Left colon (tissue), 2 donors: ENCODE results near the gene YTHDF1. TPM values are rescaled to one million over a fixed set of nuclear protein-coding genes. Genes with fewer than 3 reads are reported as not detected.
"Not testable (repeated sequence)": the region's sequence is repeated elsewhere in the genome, so short reads cannot be mapped to it uniquely, and the experiment has no call there.

Source experiments
- ATAC-seq: fragments of 200-7000 bp; cut with Tn5 transposase; one replicate; pipeline ENCODE4 v1.9.1; 2020; ENCODE audit warnings: mild to moderate bottlenecking, moderate library complexity
- DNase-seq, 2 donors: peaks; one replicate each; pipeline ENCODE4 v3.0.0-alpha.2; 2020
- intact Hi-C, 2 donors: fragments of 100-400 bp; cut with DNase I in 1 of 2; cut with micrococcal nuclease in 1 of 2; formaldehyde crosslinking; loops; one replicate each; pipeline versions ENCODE4 v1.11.2 to v1.14.0; 2022; cut with DNase I, micrococcal nuclease
- total RNA-seq, 2 donors: library from RNA; stranded (reverse); fragmentation: NEBNext Ultra II Directional; extraction: Animal tissue kit (Norgen Biotek cat#: 25700); gene quantifications; one replicate each; pipeline ENCODE4 v1.2.1, GENCODE V29; 2021
- donor health status: DM: no; HTN: no; CAD: no.
- donor health status: DM: yes; HTN: yes; CAD: no.

Gene YTHDF1
- total RNA-seq, 2 donors from 2014 or later = 32.8 to 37.8 TPM

DNA sequence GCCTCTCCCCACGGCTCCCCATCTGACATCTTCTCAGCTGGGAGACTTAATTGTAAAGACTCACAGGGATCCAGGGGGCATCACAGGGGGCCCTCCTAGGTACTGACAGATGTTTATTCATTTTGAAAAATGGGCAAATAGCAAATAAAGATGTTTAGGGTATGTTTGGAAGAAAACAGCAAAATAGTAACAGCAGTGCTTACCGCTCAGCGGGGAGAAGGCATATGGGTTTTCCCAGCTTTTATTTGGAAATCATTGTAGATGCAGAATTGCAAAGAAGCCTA is 17.1 kb upstream of the YTHDF1 start:
- no peak for ATAC-seq
- DNase-seq = no peak
- intact Hi-C loops = loop anchor here in 1 of 2 donors (10.0 kb wide), 1 partner anchor 178 kb away; no protein-coding TSS in a partner anchor

- DNase-seq = no peak
- ATAC-seq = peak; percentile 31
- intact Hi-C loops = loop anchor here in 1 of 2 donors (10.0 kb wide), 1 partner anchor 178 kb away; no protein-coding TSS in a partner anchor
Observed at GRCh38 chr20:63232235-63233060, 16.5 kb upstream of the YTHDF1 start.

DNA sequence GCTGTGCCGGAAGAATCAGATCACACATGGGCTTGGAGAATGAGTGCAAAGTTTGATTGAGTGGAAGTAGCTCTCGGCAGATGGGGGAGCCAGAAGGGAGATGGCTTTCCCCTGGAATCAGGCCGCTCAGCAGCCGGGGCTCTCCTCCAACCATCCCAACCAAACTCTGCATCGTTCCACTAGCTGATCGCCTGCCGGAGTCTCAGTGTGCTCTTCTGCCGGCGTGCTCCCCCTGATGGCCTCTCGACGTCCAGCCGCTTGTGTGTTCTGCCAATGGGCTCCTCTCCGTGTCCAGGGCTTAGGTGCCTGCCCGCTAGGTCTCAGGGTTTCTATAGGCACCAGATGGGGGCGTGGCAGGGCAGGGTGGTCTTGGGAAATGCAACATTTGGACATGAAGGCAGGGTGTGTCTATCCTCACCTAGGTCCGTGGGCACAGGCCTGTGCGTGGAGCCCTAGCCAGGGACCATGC is 14.9 kb upstream of the YTHDF1 start:
- ATAC-seq = peak; percentile 77
- DNase-seq = peak in 1 of 2 donors; percentile 53
- intact Hi-C loops = loop anchor here in 1 of 2 donors (10.0 kb wide), 1 partner anchor 176 kb away; no protein-coding TSS in a partner anchor

DNA sequence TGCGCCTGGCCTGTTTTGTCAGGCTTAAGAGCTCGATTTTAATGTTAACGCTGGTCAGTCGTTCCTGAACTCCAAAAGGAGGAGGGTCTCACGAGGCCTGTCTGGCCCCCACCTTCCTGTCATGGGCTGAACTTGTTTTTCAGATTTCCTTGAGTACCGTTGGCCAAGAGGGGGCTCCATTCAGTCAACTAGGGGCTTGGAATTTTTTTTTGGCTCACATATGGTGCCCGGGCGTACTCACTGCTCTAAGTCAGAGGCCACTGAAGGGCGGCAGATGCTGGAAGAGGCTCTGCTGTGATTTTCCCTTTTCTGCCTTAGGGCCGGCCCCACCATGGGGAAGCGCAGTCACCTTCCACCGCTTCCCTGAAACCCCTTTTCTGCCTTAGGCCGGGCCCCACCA is 12.9 kb upstream of the YTHDF1 start:
- intact Hi-C loops = no loop called here
- ATAC-seq (no peak), DNase-seq (no peak)

DNA sequence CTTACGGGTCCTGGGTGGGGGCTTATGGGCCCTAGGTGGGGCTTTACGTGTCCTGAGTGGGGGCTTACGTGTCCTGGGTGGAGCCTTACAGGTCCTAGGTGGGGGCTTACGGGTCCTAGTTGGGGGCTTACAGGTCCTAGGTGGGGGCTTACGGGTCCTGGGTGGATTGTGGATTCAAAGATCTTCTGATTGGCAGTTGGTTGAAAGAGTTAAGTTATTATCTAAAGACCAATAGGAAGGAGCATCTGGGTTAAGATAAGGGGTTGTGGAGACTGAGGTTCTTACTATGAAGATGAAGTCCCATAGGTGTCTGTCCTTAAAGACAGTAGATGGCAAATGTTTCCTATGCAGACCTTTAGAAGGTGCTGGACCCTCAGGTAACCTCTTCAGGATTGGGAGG is 11.3 kb upstream of the YTHDF1 start:
- DNase-seq (no peak), ATAC-seq (no peak)
- intact Hi-C loops = no loop called here

GRCh38 chr20:63226042-63226943 is 10.4 kb upstream of the YTHDF1 start:
- intact Hi-C loops = no loop called here
- ATAC-seq (no peak), DNase-seq (no peak)

- intact Hi-C loops = no loop called here
- DNase-seq (no peak), ATAC-seq (no peak)
Observed at GRCh38 chr20:63225082-63225454, 9.1 kb upstream of the YTHDF1 start.

DNA sequence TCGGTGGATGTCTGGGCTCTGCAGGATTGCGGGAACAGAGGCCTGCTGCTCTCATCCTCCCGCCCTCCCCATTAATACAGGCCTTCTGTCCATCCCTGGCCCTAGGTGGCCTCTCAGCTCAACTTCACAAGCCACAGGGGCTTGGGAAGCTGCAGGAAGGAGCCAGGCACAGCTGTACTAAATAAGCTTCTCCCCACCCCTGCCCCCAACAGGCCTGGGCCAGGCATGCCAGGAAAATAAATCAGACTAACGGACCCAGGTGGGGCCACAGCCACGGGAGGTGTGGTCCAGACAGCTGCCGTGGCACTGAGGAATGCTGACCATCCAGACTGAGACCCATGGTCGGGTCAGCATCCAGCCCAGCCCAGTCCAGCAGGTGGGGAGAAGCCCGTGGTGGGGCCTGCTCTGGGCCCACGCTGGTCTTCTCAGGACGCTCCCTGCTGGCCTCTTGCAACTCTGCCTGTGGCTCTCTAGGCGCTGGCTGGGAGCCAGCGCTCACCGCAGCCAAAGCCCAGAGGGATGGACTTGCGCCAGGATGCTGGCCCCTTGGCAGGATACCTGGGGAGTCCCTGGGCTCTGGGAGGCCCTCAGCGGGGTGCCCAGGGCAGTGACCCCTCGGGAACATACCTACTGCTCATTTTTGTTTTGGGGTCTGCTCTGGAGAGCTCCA is 8.6 kb upstream of the YTHDF1 start:
- DNase-seq (peak in 1 of 2 donors; percentile 38), ATAC-seq (peak; percentile 53)
- intact Hi-C loops = no loop called here

DNA sequence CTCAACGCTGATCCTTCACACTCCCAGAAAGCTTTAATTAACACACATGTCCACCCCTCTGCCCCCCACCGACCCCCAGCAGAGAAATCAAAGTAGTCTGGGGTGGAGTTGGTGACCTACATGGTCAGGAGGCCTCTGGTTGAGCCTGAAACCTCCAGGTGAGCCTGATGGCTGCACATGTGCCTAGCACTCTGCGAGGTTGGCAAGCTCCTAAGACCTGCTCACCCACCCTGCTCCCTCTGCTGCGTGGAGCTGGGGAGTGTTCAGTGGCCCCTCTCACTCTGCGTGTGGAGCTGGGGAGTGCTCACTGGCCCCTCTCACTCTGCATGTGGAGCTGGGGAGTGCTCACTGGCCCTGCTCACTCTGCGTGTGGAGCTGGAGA is 7.9 kb upstream of the YTHDF1 start:
- intact Hi-C loops = no loop called here
- DNase-seq = no peak
- no peak for ATAC-seq

DNA sequence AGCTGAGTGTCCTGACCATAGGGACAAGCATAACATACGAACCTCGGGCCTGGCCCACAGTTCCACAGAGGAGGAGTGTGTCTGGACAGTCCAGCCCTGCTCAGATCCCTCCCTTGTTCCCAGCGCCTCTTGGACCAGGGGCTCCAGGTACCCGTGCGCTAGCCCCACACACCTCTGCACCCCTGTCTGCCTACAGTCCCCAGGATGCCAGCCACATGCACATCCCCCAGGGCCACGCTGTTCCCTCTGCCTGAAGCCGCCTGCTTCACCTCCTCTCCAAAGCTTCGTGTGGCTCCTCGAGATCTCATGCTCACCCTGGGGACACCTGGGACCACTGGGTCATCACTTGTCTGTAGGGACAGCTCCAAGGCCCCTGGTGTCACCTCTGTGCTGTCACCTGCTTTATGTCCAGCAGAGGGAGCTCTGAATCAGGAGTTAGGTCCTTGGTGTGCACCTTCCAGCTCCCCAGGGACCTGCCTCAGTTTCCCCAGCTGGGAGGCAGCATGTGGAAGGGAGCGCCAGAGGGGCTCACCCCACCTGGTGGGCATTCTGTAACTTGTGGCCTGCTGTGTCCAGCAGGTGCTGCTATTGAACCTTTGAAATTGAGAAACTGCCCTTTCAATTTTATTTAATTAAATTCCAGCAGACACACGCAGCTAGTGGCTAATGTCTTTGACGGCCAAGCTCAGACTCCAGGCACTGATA is 7.3 kb upstream of the YTHDF1 start:
- intact Hi-C loops = no loop called here
- ATAC-seq (peak; percentile 67), DNase-seq (peak in 1 of 2 donors; percentile 45)

DNA sequence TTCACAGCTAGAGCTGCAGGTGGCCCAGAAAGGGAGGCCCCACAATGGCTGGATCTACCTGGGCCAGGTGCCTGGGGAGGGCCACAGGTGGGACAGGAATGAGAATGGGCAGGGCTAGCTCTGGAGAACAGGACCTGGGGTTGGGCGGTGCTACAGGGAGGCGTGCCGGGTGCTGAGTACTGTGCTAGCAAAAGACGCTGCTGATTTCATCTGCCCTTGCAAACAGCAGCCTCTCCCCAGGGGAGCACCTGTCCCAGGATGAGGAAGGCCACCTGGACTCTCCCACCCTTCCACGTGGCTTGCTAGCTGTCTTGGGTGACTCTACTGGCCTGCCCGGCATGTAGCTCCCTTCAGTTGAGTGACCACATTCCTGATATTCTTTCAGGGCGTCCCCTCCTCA is 6.6 kb upstream of the YTHDF1 start:
- intact Hi-C loops = no loop called here
- ATAC-seq = peak; percentile 24
- no peak for DNase-seq

DNA sequence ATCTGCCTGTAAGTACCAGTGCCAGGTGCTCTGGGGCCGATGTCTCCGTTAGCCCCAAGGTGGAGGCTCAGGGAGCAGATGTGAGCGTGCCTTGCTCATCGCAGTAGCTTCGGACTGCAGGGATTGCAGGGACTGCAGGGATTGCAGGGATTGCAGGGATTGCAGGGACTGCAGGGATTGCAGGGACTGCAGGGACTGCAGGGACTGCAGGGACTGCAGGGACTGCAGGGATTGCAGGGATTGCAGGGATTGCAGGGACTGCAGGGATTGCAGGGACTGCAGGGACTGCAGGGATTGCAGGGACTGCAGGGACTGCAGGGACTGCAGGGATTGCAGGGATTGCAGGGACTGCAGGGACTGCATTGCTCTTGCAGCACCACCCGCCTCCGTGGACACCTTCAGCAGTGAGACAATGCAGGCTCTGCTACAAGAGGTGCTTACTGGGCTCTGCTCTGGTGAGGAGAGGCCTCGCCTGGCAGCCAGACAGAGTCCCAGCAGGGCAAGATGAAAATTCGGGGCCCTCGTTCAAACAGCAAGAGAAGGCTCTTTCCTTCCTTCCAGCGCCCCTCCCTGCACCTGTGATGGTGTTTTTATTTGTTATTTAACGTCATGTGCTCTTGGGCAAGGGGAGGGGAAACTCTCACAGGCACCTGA is 5.6 kb upstream of the YTHDF1 start:
- intact Hi-C loops, DNase-seq, ATAC-seq: not testable (repeated sequence)

DNA sequence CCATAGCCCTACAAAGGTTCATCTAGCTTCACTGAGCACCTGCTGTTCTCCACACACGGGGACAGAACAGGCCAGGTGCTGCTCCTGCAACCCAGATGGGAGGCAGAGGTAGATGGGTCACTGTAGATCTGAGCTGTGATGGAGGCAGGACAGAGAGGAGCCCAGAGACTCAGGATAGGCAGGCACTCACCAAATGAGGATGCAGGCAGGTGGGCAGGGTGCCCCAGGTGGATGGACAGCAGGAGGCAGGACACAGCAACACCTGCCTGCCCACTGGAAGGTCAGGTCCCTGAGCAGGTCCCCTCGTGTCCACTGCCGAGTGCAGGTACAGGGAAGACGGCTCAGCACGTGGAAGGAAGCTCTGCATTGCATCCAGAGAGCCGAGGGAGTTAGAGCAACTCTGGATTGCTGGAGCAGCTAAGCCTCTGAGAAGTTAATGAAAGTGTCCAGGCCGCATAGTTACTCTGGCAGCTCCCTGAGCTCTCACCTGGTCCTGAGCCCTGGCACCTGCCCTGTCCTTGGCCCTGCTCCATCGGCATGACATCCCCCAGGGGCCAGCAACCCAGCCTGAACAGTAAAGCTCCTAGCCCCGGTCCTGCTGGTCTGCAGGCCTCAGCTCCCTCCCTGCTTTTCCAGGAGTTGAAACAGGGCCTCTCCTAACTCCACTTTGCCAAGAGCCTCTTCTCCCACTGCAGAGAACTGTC is 4.9 kb upstream of the YTHDF1 start:
- intact Hi-C loops = no loop called here
- DNase-seq (no peak), ATAC-seq (no peak)

DNA sequence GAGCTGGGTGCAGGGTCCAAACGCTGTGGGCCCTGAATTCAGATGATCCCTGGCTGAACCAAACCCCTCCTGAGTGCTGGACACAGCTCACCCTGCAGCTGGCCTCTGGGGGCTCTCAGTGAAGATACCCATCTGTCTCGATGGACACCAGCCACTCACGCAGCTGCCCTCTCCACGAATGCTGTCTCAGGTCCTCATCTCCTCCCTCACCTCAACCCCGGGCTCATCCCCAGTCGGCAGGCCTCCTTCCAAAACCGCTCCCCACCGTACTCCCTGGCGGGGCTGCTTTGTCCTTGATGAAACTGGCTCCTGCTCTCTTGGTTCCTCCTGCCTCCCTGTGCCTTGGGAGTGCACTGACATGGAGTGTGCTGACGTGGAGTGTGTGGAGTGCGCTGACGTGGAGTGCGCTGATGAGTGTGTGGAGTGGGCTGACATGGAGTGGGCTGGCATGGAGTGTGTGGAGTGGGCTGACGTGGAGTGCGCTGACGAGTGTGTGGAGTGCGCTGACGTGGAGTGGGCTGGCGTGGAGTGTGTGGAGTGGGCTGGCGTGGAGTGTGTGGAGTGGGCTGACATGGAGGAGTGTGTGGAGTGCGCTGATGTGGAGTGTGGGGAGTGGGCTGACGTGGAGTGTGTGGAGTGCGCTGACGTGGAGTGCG is 4.1 kb upstream of the YTHDF1 start:
- ATAC-seq (no peak), DNase-seq (no peak)
- intact Hi-C loops = no loop called here

GRCh38 chr20:63219447-63219821 is 3.5 kb upstream of the YTHDF1 start:
- DNase-seq (no peak), ATAC-seq (no peak)

GRCh38 chr20:63218701-63219446 is 2.9 kb upstream of the YTHDF1 start:
- ATAC-seq (no peak), DNase-seq (no peak)
- intact Hi-C loops = no loop called here

More at GRCh38 chr20:63219447-63219821, 3.5 kb upstream of the YTHDF1 start:
- intact Hi-C loops = no loop called here

DNA sequence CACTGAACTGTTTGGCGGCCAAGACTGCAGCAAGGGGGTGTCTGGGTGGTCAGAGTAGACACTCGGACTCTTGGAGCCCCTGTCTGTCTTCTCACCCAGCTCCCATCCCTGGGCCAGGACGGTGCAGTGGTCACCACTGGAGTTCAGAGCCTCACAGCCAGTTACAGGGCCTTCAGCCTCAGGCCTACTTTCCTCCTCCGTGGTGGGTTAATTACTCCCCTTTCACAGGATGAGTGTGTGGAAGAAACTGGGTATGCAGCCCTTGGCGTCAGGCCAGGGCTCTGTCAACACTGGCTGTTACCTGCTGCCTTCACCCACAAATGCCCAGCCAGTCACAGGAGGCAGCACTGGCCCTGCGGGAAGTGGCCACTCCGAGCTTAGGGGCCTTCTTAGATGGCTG is 1.8 kb upstream of the YTHDF1 start:
- DNase-seq (no peak), ATAC-seq (no peak)
- intact Hi-C loops = no loop called here
